Peyer's patch (tissue), 4 donors: Measurements from ENCODE around the gene SYS1.

Source experiments
- POLR2A ChIP-seq, 2 donors: fragments of 450-650 bp; IDR thresholded peaks; one replicate each; pipeline ENCODE4 v1.5.1; 2017; ENCODE audit warnings: antibody characterized with exemption in 2 of 2, mild to moderate bottlenecking in 2 of 2, moderate library complexity in 2 of 2
- TF ChIP-seq, protein P1 (sequence below), 6 experiments: fragments of 450-650 bp in 4 of 6; fragments of 200-600 bp in 2 of 6; sonication (generic) in 1 of 6; IDR thresholded peaks; one replicate each; pipeline ENCODE4 v1.5.1; 2017 to 2019; ENCODE audit warnings: antibody characterized with exemption in 6 of 6, mild to moderate bottlenecking in 3 of 6, moderate library complexity in 1 of 6

DNA sequence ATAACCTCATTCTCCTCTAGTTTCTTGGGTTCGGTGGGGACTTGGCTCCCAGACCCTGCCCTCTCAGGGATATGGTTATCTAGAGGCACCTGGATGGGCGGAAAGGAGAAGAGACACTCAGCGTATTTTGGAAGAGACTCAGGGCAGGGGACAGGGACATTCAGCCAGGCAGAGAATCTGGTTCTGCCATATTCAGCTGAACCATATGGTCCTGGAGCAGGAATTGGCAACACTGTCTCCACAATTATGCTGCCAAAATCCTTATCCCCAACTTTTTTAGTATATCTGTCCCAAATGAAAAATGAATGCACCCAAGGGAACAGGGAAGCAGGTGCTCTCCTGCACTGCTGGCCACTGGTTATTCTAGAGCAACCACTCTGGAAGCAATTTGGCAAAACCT lies 32.5 kb upstream of the SYS1 start:
- no peak for TF ChIP-seq POLR2A (IDR thresholded peaks at IDR 0.05)
- TF ChIP-seq, protein P1, sequence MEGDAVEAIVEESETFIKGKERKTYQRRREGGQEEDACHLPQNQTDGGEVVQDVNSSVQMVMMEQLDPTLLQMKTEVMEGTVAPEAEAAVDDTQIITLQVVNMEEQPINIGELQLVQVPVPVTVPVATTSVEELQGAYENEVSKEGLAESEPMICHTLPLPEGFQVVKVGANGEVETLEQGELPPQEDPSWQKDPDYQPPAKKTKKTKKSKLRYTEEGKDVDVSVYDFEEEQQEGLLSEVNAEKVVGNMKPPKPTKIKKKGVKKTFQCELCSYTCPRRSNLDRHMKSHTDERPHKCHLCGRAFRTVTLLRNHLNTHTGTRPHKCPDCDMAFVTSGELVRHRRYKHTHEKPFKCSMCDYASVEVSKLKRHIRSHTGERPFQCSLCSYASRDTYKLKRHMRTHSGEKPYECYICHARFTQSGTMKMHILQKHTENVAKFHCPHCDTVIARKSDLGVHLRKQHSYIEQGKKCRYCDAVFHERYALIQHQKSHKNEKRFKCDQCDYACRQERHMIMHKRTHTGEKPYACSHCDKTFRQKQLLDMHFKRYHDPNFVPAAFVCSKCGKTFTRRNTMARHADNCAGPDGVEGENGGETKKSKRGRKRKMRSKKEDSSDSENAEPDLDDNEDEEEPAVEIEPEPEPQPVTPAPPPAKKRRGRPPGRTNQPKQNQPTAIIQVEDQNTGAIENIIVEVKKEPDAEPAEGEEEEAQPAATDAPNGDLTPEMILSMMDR (IDR thresholded peaks at IDR 0.05), result no peak
